Activated CD8-positive, alpha-beta T cell treated with anti-CD3 and anti-CD28 coated beads, Interleukin-2, amount 10 ng/mL, durations not matched to agents 7 days and 5 days (primary cell): ENCODE results near the gene TPCN2. TPM values are rescaled to one million over a fixed set of nuclear protein-coding genes. Genes with fewer than 3 reads are reported as not detected.
"Not testable (repeated sequence)": the region's sequence is repeated elsewhere in the genome, so short reads cannot be mapped to it uniquely, and the experiment has no call there.

ENCODE experiments used
- ATAC-seq: fragments of 150-1000 bp; cut with Tn5 transposase; one replicate; pipeline ENCODE4 v1.10.0; 2021; ENCODE audit warnings: moderate library complexity
- CTCF ChIA-PET: fragments of 350-600 bp; sonication (Branson Sonifier 250); formaldehyde crosslinking; loops from one replicate; lab custom pipeline; 2021; ENCODE audit warnings: antibody characterized with exemption; lab: Charles Lee
- POLR2A ChIA-PET: fragments of 350-600 bp; sonication (Branson Sonifier 250); formaldehyde crosslinking; loops from one replicate; lab custom pipeline; 2021; ENCODE audit warnings: antibody characterized with exemption; lab: Charles Lee
- DNase-seq: peaks from one replicate; pipeline ENCODE4 v3.0.0-alpha.2; 2020
- H3K27ac Mint-ChIP-seq: one replicate; pipeline ENCODE4 v1.8.0; 2021; ENCODE audit warnings: mild to moderate bottlenecking, mixed read lengths
- H3K27me3 Mint-ChIP-seq: one replicate; pipeline ENCODE4 v1.8.0; 2021; ENCODE audit warnings: low read depth, mixed read lengths
- H3K36me3 Mint-ChIP-seq: one replicate; pipeline ENCODE4 v1.8.0; 2021; ENCODE audit warnings: low read depth, mixed read lengths
- H3K4me1 Mint-ChIP-seq: one replicate; pipeline ENCODE4 v1.8.0; 2021; ENCODE audit warnings: low read depth, mixed read lengths
- H3K4me3 Mint-ChIP-seq: one replicate; pipeline ENCODE4 v1.8.0; 2021; ENCODE audit warnings: mild to moderate bottlenecking, mixed read lengths
- H3K9me3 Mint-ChIP-seq: one replicate; pipeline ENCODE4 v1.8.0; 2022; ENCODE audit warnings: mixed read lengths; ENCODE audit not compliant: insufficient read depth
- total RNA-seq, 2 experiments: library from RNA; stranded (reverse); gene quantifications; one replicate each; pipeline ENCODE4 v1.2.3, GENCODE V29; 2021

Gene TPCN2
- total RNA-seq: 10 to 100 TPM; 19.1 to 21.2 TPM

- Mint-ChIP-seq H3K4me1 (peaks cover 46% of the 10 kb centered on the region), H3K27ac (peak within 1 kb of the TSS; percentile 86), H3K9me3 (no peaks in the 10 kb centered on the region), H3K27me3 (peaks cover 14% of the 10 kb centered on the region), H3K4me3 (peak within 1 kb of the TSS; percentile 78), H3K36me3 (peaks cover 2% of the 10 kb centered on the region)
- DNase-seq (peak; percentile 92), ATAC-seq (peak; percentile 97)
- ChIA-PET CTCF (interaction anchor here (1.0 kb wide), 1 partner anchor 621 kb away, joined by 3 read pairs; no protein-coding TSS in a partner anchor), POLR2A (interaction anchor here (0.7 to 1.0 kb wide), 2 partner anchors 10 to 333 kb away, joined by 3 to 4 read pairs; no protein-coding TSS in a partner anchor)
Observed at GRCh38 chr11:69048694-69049489, at the start of gene TPCN2. Gene TPCN2 (plus strand): TSS chr11:69048932. CDS start chr11:69048998, 66 bp downstream.

- Mint-ChIP-seq H3K27me3 (no peaks in the 10 kb centered on the region), H3K27ac (no peak overlapping the region), H3K4me3 (no peak overlapping the region), H3K36me3 (no peaks in the 10 kb centered on the region), H3K4me1 (no peaks in the 10 kb centered on the region), H3K9me3 (no peaks in the 10 kb centered on the region)
- ChIA-PET CTCF (no interaction called here), POLR2A (no interaction called here)
- ATAC-seq: no peak
- no peak for DNase-seq
Observed at GRCh38 chr11:68999093-68999747, 49.5 kb upstream of the TPCN2 start.

GRCh38 chr11:68999748-69000355 lies 48.9 kb upstream of the TPCN2 start:
- ATAC-seq, H3K27ac Mint-ChIP-seq, CTCF ChIA-PET, H3K4me3 Mint-ChIP-seq, H3K27me3 Mint-ChIP-seq, H3K4me1 Mint-ChIP-seq, DNase-seq, H3K9me3 Mint-ChIP-seq, POLR2A ChIA-PET, H3K36me3 Mint-ChIP-seq: not testable (repeated sequence)

GRCh38 chr11:69000391-69000790 lies 48.3 kb upstream of the TPCN2 start:
- ChIA-PET POLR2A (no interaction called here), CTCF (no interaction called here)
- Mint-ChIP-seq H3K36me3 (no peaks in the 10 kb centered on the region), H3K9me3 (no peaks in the 10 kb centered on the region), H3K4me1 (no peaks in the 10 kb centered on the region), H3K27ac (no peak overlapping the region), H3K27me3 (no peaks in the 10 kb centered on the region), H3K4me3 (no peak overlapping the region)
- ATAC-seq: no peak
- no peak for DNase-seq

- no peak overlapping the region for H3K4me3 Mint-ChIP-seq
- ChIA-PET POLR2A (no interaction called here), CTCF (no interaction called here)
- DNase-seq (no peak), ATAC-seq (no peak)
- H3K9me3 Mint-ChIP-seq: no peaks in the 10 kb centered on the region
- no peaks in the 10 kb centered on the region for H3K27me3 Mint-ChIP-seq
- H3K27ac Mint-ChIP-seq: no peak overlapping the region
- H3K4me1 Mint-ChIP-seq: no peaks in the 10 kb centered on the region
- H3K36me3 Mint-ChIP-seq: no peaks in the 10 kb centered on the region
Observed at GRCh38 chr11:69000831-69001242, 47.9 kb upstream of the TPCN2 start.

GRCh38 chr11:69001243-69002081 lies 47.3 kb upstream of the TPCN2 start:
- Mint-ChIP-seq H3K36me3 (no peaks in the 10 kb centered on the region), H3K9me3 (no peaks in the 10 kb centered on the region), H3K4me3 (no peak overlapping the region), H3K27me3 (no peaks in the 10 kb centered on the region), H3K4me1 (no peaks in the 10 kb centered on the region), H3K27ac (no peak overlapping the region)
- CTCF ChIA-PET: interaction anchor here (1.8 kb wide), 1 partner anchor 9 kb away, joined by 4 read pairs; no protein-coding TSS in a partner anchor
- POLR2A ChIA-PET: no interaction called here
- no peak for DNase-seq
- ATAC-seq: no peak

- Mint-ChIP-seq H3K4me1 (no peaks in the 10 kb centered on the region), H3K27ac (no peak overlapping the region), H3K27me3 (no peaks in the 10 kb centered on the region), H3K4me3 (no peak overlapping the region), H3K36me3 (no peaks in the 10 kb centered on the region), H3K9me3 (no peaks in the 10 kb centered on the region)
- DNase-seq (no peak), ATAC-seq (no peak)
- ChIA-PET CTCF (interaction anchor here (1.8 kb wide), 1 partner anchor 9 kb away, joined by 4 read pairs; no protein-coding TSS in a partner anchor), POLR2A (no interaction called here)
Observed at GRCh38 chr11:69002110-69002569, 46.6 kb upstream of the TPCN2 start.

- no peak overlapping the region for H3K27ac Mint-ChIP-seq
Observed at GRCh38 chr11:69002570-69003231, 46.0 kb upstream of the TPCN2 start.

GRCh38 chr11:69003301-69003865 lies 45.3 kb upstream of the TPCN2 start:
- no peaks in the 10 kb centered on the region for H3K36me3 Mint-ChIP-seq
- H3K27ac Mint-ChIP-seq: no peak overlapping the region
- H3K27me3 Mint-ChIP-seq: no peaks in the 10 kb centered on the region
- no peaks in the 10 kb centered on the region for H3K9me3 Mint-ChIP-seq
- DNase-seq (no peak), ATAC-seq (no peak)
- ChIA-PET CTCF (no interaction called here), POLR2A (no interaction called here)
- no peaks in the 10 kb centered on the region for H3K4me1 Mint-ChIP-seq
- no peak overlapping the region for H3K4me3 Mint-ChIP-seq

More at GRCh38 chr11:69002570-69003231, 46.0 kb upstream of the TPCN2 start:
- H3K4me1 Mint-ChIP-seq: no peaks in the 10 kb centered on the region
- CTCF ChIA-PET: interaction anchor here (1.8 kb wide), 1 partner anchor 8 kb away, joined by 4 read pairs; no protein-coding TSS in a partner anchor
- H3K36me3 Mint-ChIP-seq: no peaks in the 10 kb centered on the region
- ATAC-seq (no peak), DNase-seq (no peak)
- no peaks in the 10 kb centered on the region for H3K9me3 Mint-ChIP-seq
- H3K27me3 Mint-ChIP-seq: no peaks in the 10 kb centered on the region
- POLR2A ChIA-PET: no interaction called here
- no peak overlapping the region for H3K4me3 Mint-ChIP-seq

- POLR2A ChIA-PET: no interaction called here
- no peak for DNase-seq
Observed at GRCh38 chr11:69003866-69004367, 44.8 kb upstream of the TPCN2 start.

More at GRCh38 chr11:69003866-69004367, 44.8 kb upstream of the TPCN2 start:
- no peaks in the 10 kb centered on the region for H3K36me3 Mint-ChIP-seq
- no peak overlapping the region for H3K27ac Mint-ChIP-seq
- CTCF ChIA-PET: no interaction called here
- no peaks in the 10 kb centered on the region for H3K27me3 Mint-ChIP-seq
- no peaks in the 10 kb centered on the region for H3K4me1 Mint-ChIP-seq
- H3K4me3 Mint-ChIP-seq: no peak overlapping the region
- no peaks in the 10 kb centered on the region for H3K9me3 Mint-ChIP-seq
- no peak for ATAC-seq
